Dermis lymphatic vessel endothelial cell (primary cell): ENCODE results near the gene DDRGK1. TPM values are rescaled to one million over a fixed set of nuclear protein-coding genes. Genes with fewer than 3 reads are reported as not detected.

ENCODE experiments used
- total RNA-seq: library from RNA; depleted of rRNA; stranded (reverse); fragments of >200 nt; gene quantifications from 2 replicates; pipeline ENCODE4 v1.2.1, GENCODE V29; 2014

The DDRGK1 gene
- total RNA-seq, result 29.4 and 30.3 TPM in 2 replicates

DNA sequence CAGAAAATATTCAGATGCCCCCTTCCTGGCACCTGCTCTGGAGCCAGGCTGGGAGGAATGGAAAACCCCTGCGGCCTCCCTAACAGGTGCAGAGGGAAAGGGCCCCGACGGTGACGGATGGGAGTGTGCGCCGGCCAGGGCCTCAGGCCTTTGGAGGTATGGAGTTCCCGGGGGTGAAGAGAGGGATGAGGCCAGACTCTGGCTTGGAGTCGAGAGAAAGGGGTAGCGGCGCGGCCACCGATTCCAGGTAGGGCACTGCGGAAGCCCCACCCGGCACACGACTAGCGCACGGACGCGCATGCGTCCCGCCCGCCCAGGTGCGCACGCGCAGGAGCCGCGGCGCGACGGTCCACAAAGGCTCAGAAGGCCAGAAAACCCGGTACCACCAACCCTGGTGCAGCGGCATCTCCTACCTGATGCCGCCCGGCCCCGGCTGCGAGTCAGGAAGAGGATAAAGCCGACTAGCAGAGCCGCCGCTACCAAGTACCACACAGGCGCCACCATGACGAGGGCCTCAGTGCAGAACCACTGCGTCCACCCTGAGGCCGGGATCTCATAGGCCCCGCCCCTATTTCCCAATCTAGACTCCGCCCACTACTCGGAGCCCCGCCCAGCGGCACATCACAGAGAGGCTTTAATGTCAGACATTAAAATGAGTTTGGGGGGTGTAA lies at the start of gene DDRGK1:
DDRGK1 (minus strand) TSS at position 559 of the 671 bp plus-strand sequence; CDS start at position 504, 55 bp downstream.

DNA sequence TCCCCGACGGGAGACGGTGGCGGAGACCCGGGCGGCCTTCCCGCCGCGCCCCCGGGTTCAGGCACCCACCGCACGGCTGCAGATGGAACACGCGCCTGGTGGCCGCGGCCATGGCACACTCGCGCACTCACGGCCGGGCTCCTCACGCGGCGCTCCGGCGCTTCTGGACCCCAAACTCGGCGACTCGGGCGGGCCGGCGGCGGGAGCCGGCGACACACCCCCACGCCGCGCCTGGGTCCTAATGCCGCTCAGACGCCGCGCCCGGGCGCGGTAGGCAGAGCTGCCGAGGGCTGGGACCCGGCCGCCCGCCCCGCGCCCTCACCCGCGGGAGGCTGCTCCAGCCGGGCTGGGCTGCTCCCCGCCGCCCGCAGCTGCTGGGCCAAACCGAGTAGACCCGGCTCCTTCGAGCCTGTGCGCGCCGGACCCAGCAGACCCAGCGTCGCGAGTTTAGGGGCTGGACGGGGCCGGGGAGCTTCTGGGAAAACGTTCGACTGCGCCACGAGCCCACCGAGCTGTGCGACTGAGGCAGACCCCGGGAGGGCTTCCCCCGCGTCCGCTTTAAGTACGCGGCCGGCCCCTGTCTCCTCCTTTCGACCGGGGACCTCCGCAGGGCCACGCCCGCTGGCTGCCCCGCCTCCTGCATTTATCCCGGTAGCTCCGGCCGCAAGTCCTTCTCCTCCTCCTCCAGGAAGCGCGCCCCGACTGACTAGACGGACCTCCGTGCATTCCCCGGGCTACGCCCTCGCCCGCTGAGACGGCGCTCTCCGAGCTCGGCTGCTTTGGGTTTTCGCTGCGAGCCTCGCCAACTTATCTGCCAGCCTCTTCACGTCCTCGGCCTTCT lies 34.8 kb upstream of the DDRGK1 start, which contains the start of gene SLC4A11:
SLC4A11 (minus strand) TSS at position 165 of the 841 bp plus-strand sequence; CDS start at position 112, 53 bp downstream.

DNA sequence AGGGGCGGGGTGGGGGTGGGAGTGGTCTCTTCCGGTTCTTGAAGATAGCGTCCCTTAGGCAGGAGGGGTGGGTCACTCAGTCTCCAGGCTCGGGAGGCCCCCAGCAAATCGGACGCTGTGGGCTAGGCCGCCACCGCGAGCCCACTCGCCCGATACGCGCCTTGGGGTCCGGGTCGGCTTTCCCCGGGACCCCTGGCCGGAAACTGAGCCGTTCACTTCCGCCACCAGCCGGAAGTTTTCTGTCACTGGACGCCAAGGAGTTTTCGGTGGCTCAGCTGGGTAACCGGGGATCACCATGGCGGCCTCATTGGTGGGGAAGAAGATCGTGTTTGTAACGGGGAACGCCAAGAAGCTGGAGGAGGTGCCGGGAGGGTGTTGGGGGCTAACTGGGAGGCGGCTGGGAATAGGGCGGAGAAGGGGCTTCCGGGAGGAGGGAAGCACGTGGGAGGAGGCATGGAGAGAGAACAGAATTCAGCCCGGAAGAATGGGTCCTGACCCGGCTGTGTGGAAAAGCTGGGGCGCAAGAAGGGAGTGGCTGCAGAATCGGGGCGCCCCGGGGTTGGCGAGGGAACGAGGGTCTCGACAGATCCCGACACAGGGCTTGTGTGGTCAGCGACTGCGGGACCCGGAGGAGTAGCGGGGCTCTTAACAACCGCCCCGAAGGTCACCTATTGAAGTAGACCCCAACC lies 4.9 kb upstream of the DDRGK1 start, which contains the start of gene ITPA:
ITPA (plus strand) TSS at position 242 of the 689 bp plus-strand sequence; CDS start at position 296, 54 bp downstream.

DNA sequence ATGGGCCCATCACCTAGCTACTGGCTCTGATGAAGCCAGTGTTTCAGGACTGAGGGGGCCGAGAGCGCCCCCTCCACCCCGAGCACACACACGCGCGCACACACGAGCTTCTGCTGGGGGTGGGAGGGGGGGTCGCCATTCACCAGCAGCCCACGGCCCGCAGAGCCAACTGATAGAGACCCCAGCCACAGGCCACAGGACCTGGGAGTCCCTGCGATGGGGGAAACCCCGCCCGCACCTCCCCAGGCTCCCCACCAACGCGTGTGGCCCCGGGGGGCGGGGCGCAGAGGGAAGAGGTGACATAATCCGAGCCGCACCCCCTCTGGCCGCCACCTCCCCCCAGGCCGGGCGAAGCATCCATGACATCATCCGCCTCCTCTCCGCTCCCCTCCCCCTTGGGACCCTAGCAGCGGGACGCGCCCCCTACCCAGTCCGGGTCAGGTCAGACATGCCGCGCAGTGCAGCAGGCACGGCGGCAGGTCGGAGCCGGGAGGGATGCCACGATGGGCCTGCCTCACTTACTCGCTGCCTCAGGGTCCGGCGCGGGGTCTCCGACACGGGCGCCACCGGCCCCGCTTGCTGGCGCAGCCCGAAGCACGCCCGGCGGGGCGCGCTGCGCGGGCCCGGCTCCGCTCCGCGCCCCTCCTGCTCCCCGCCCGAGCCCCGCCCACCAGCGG lies 31.4 kb downstream of the DDRGK1 start, which contains the start of gene LZTS3:
LZTS3 (minus strand) TSS at position 617 of the 677 bp plus-strand sequence. CDS start 6,386 bp downstream, outside the sequence.

Other genes with a start within 250 kb of the DDRGK1 start
- gene GNRH2, start 161.1 kb downstream of the DDRGK1 start, total RNA-seq, result 0.09 and 0.11 TPM in 2 replicates
- 20.0 and 28.7 TPM in 2 replicates for gene MRPS26, start 158.6 kb downstream of the DDRGK1 start, total RNA-seq
- gene OXT, start 133.1 kb downstream of the DDRGK1 start, total RNA-seq, result not detected in 2 replicates
- gene AVP, start 120.0 kb downstream of the DDRGK1 start, total RNA-seq, result not detected in 2 replicates
- gene FASTKD5, start 44.8 kb downstream of the DDRGK1 start, total RNA-seq, result 13.4 and 17.2 TPM in 2 replicates
- 2.4 and 2.9 TPM in 2 replicates for gene UBOX5, start 44.8 kb downstream of the DDRGK1 start, total RNA-seq
- gene LZTS3, start 31.1 kb downstream of the DDRGK1 start, total RNA-seq, result 2.2 and 5.9 TPM in 2 replicates
- gene ITPA, start 4.8 kb upstream of the DDRGK1 start, total RNA-seq, result 34.7 and 43.0 TPM in 2 replicates
- gene SLC4A11, start 34.5 kb upstream of the DDRGK1 start, total RNA-seq, result 7.8 and 8.9 TPM in 2 replicates
- 13.0 and 13.4 TPM in 2 replicates for gene DNAAF9, start 203.0 kb upstream of the DDRGK1 start, total RNA-seq